Natural killer cell treated with Interleukin-12 subunit alpha and Interleukin-12 subunit beta and Interleukin-15 and Interleukin-18, amount 100 ng/mL, for 72 hours (primary cell): ENCODE measurements around the gene APPBP2. TPM values are rescaled to one million over a fixed set of nuclear protein-coding genes. Genes with fewer than 3 reads are reported as not detected.
"Not testable (repeated sequence)": the region's sequence is repeated elsewhere in the genome, so short reads cannot be mapped to it uniquely, and the experiment has no call there.

Experiments
- ATAC-seq, 2 donors: fragments of 150-1000 bp; cut with Tn5 transposase in 1 of 2; sonication (Bioruptor Pico), chemical (Tn5 transposase) in 1 of 2; 2 replicates each; pipeline ENCODE4 v1.10.0; 2021
- DNase-seq: peaks from one replicate; pipeline ENCODE4 v3.0.0; 2022; ENCODE audit warnings: low spot score
- H3K27ac Mint-ChIP-seq, 2 donors: 1 replicate in 1 of 2; 2 replicates in 1 of 2; pipeline ENCODE4 v1.8.0; 2022; ENCODE audit warnings: mixed read lengths in 2 of 2, mild to moderate bottlenecking in 1 of 2, moderate library complexity in 1 of 2
- H3K27me3 Mint-ChIP-seq, 2 donors: 1 replicate in 1 of 2; 2 replicates in 1 of 2; pipeline ENCODE4 v1.8.0; 2022; ENCODE audit warnings: mixed read lengths in 2 of 2
- H3K36me3 Mint-ChIP-seq: one replicate; pipeline ENCODE4 v1.8.0; 2022; ENCODE audit warnings: mixed read lengths
- H3K4me1 Mint-ChIP-seq, 2 donors: 1 replicate in 1 of 2; 2 replicates in 1 of 2; pipeline ENCODE4 v1.8.0; 2022; ENCODE audit warnings: low read depth in 2 of 2, mixed read lengths in 2 of 2, mild to moderate bottlenecking in 1 of 2
- H3K4me3 Mint-ChIP-seq: one replicate; pipeline ENCODE4 v1.8.0; 2022; ENCODE audit warnings: mixed read lengths
- H3K9me3 Mint-ChIP-seq: 2 replicates; pipeline ENCODE4 v1.8.0; 2022; ENCODE audit warnings: mixed read lengths
- total RNA-seq, 2 donors: library from RNA; stranded (reverse); gene quantifications; one replicate each; pipeline ENCODE4 v1.2.3, GENCODE V29; 2022

APPBP2 gene
- total RNA-seq, 2 donors from 2014 or later = 24.0 to 29.4 TPM

DNA sequence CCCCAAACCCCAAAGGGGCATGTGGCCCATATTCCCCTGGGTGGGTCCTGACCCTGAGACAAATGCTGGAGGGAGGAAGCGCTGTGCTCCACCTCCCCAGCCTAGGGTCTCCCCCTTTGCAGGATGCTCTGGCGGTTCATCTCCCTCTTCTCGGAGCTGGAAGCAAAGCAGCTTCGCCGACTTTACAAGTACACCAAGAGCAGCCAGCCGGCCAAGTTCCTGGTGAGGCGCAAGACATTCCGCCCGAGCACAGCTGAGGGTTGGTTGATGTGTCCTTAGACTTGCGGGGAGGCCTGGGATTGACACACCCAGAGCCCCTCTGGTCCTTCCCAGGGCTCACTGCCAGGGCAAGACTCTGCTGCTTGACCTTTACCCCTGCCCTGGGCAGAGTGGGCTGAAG lies 99.4 kb downstream of the APPBP2 start:
- no peaks in the 10 kb centered on the region for H3K9me3 Mint-ChIP-seq
- ATAC-seq (no peak), DNase-seq (no peak)
- H3K27me3 Mint-ChIP-seq = peaks cover 7 to 8% of the 10 kb centered on the region in 2 donors
- no peak overlapping the region for H3K27ac Mint-ChIP-seq
- H3K36me3 Mint-ChIP-seq = no peaks in the 10 kb centered on the region
- peaks cover 0 to 3% of the 10 kb centered on the region in 2 donors for H3K4me1 Mint-ChIP-seq
- no peak overlapping the region for H3K4me3 Mint-ChIP-seq

DNA sequence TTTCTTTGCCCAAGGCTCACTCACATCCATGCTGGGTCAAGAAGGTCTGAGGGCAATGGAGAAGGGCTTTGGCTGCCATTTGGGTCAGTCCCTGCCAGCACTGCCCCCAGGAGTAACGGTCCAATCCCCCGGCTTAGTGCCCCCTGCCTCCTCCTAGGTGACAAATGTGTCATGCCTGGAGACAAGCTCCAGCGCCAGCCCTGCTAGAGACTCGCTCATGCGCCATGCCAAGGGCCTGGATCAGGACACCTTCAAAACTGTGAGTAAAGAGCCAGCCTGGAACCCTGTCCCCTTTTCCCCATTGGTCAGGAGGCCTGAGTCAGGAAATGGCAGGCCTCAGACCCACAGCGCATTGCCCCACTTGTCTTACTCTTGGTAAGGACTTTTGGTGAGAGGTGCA lies 100.4 kb downstream of the APPBP2 start:
- no peaks in the 10 kb centered on the region for H3K36me3 Mint-ChIP-seq
- H3K27me3 Mint-ChIP-seq = peaks cover 7 to 8% of the 10 kb centered on the region in 2 donors
- DNase-seq (no peak), ATAC-seq (no peak)
- peaks cover 6 to 7% of the 10 kb centered on the region in 2 donors for H3K4me1 Mint-ChIP-seq
- H3K27ac Mint-ChIP-seq = no peak overlapping the region
- no peak overlapping the region for H3K4me3 Mint-ChIP-seq
- H3K9me3 Mint-ChIP-seq = no peaks in the 10 kb centered on the region

DNA sequence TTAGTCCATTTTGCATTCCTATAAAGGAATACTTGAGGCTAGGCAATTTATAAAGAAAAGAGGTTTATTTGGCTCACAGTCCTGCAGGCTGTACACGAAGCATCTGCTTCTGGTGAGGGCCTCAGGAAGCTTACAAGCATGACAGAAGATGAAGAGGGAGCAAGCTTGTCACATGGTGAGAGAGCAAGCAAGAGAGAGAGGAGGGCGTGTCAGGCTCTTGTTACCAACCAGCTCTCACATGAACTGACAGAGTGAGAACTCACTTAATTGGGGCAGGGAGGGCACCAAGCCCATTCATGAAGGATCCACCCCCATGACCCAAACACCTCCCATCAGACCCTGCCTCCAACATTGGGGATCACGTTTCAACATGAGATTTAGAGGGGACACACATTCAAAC lies 102.2 kb downstream of the APPBP2 start:
- H3K27me3 Mint-ChIP-seq = peaks cover 0 to 3% of the 10 kb centered on the region in 2 donors
- no peaks in the 10 kb centered on the region for H3K36me3 Mint-ChIP-seq
- H3K4me3 Mint-ChIP-seq = no peak overlapping the region
- H3K4me1 Mint-ChIP-seq = peaks cover 6 to 11% of the 10 kb centered on the region in 2 donors
- H3K27ac Mint-ChIP-seq = no peak overlapping the region
- ATAC-seq (no peak), DNase-seq (no peak)
- no peaks in the 10 kb centered on the region for H3K9me3 Mint-ChIP-seq

DNA sequence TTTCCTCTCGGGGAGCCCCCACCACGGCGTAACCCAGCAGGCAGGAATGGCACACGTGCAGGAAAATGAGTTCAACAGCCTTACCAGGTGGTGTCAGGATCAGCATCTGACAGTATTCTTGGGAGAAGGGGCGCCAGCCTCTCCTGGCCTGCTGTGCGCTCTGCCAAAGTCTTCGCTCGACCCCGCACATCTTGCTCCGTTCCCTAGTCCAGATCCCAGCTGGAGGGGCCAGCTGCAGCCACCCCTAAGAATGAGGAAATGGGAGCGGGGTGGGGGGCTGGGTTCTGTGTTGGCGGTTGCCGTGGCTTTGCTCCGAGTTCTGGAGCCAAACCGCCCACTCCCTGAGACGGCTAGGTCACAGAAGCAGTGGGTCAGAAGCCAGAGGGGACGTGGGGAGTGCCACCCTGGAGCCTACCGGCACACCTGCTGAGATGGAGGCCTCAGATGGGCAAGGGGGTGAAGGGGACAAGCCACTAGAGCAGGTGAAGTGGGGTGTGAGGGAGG lies 103.8 kb downstream of the APPBP2 start, which contains the start of gene CHCT1:
Gene CHCT1, plus strand, starts transcription at position 328 of the 504 bp plus-strand sequence. Its CDS starts 104 bp downstream, at position 432.
- Mint-ChIP-seq H3K4me3 (peak within 1 kb of the TSS; percentile 69), H3K36me3 (no peaks in the 10 kb centered on the region), H3K27ac (peak within 1 kb of the TSS; percentile 51 to 82), H3K27me3 (peaks cover 0 to 2% of the 10 kb centered on the region in 2 donors), H3K4me1 (peaks cover 6 to 11% of the 10 kb centered on the region in 2 donors), H3K9me3 (no peaks in the 10 kb centered on the region)
- DNase-seq (no peak), ATAC-seq (no peak)

DNA sequence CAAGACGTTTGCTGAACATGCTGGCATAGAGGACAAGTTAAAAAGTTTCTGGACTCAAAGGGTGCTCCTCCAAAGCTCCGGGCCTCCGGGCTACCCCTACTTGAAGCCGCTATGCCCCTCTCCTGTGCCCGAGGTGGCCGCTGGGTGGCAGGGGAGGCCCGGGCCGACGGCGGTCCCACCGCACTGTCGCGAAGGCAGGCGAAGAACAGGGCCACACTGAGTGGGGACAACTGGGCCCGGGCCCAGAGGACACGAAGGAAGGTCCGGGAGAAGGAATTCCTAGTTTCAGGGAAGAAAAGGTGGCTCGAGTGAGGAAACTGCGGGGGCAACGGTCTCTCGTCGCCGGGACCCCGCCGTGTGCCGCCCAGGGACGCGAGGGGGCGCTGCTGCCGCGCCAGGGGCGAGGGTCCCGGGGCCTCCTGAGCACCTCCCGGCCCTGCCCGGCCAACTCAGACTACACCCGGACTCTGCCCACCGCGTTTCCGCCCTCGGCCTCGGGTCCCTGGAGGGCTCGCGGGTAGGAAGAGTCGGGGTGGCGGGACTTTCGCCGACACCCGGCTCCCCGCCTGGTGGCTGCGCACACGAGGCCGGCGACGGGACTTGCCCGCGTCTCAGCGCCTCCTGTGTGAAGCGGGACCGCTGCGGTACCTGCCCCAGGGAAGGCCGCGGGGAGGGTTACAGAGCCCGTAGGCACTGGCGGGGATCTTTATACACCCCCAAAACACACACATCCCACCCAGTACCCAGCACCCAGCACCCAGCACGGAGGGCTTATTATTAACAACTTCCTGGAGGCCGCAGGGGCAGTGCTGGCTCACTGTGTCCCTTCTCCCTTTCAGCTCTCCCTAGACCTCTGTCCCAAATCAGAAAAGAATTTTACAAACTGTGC lies 104.5 kb downstream of the APPBP2 start:
- H3K27ac Mint-ChIP-seq = peak overlapping the region; percentile 51 to 82
- H3K36me3 Mint-ChIP-seq = no peaks in the 10 kb centered on the region
- H3K4me1 Mint-ChIP-seq = peaks cover 6 to 11% of the 10 kb centered on the region in 2 donors
- peaks cover 0 to 7% of the 10 kb centered on the region in 2 donors for H3K27me3 Mint-ChIP-seq
- no peaks in the 10 kb centered on the region for H3K9me3 Mint-ChIP-seq
- DNase-seq (peak; percentile 81), ATAC-seq (peak; percentile 94 to 96)
- peak overlapping the region; percentile 69 for H3K4me3 Mint-ChIP-seq

DNA sequence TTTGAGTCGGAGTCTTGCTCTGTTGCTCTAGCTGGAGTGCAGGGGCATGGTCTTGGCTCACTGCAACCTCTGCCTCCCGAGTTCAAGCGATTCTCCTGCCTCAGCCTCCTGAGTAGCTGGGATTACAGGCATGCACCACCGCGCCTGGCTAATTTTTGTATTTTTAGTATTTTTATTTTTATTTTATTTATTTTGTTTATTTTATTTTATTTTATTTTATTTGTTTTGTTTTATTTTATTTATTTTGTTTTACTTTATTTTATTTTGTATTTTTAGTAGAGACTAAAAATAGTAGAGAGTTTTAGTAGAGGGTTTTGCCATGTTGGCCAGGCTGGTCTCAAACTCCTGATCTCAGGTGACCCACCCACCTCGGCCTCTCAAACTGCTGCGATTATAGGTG lies 106.2 kb downstream of the APPBP2 start:
- not testable (repeated sequence) for H3K4me3 Mint-ChIP-seq, H3K36me3 Mint-ChIP-seq, H3K27me3 Mint-ChIP-seq, H3K9me3 Mint-ChIP-seq, DNase-seq, ATAC-seq, H3K27ac Mint-ChIP-seq
- peaks cover 6 to 11% of the 10 kb centered on the region in 2 donors for H3K4me1 Mint-ChIP-seq

DNA sequence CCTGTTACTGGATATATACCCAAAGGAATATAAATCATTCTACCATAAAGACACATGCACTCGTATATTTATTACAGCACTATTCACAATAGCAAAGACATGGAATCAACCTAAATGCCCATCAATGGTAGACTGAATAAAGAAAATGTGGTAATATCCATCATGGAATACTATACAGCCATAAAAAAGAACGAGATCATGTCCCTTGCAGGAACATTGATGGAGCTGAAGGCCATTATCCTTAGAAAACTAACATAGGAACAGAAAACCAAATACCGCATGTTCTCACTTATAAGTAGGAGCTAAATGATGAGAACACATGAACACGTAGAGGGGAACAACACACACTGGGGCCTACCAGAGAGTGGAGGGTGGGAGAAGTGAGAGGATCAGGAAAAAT lies 107.0 kb downstream of the APPBP2 start:
- not testable (repeated sequence) for H3K27me3 Mint-ChIP-seq, DNase-seq, H3K4me3 Mint-ChIP-seq, ATAC-seq, H3K27ac Mint-ChIP-seq, H3K36me3 Mint-ChIP-seq, H3K9me3 Mint-ChIP-seq
- H3K4me1 Mint-ChIP-seq = peaks cover 6 to 11% of the 10 kb centered on the region in 2 donors

DNA sequence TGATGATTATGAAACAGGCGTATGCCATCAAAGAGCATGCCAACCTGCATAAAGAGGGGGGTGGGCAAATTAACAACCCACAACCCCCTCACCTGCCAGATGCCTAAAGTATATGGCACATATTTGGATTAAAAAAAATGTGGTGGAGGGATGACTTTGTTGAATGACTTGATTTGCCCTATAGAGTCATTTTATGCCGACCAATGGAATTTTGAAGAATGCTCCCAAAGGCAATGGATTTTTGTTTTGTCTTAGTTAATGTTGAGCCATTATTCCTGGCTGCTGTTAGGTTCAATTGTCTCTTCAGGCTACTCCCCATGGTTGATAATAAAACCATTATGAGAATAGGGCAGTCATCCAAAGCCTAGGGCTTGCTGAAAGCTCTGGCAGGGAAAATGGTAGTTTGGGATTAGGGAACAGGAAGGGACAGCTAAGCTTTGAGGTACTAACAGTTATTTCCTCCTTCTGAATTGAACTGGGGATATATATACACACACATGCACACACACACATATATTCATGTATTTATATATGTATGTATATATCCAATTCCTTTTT lies 109.6 kb downstream of the APPBP2 start:
- no peak overlapping the region for H3K27ac Mint-ChIP-seq
- H3K4me3 Mint-ChIP-seq = no peak overlapping the region
- peaks cover 6 to 8% of the 10 kb centered on the region in 2 donors for H3K4me1 Mint-ChIP-seq
- H3K36me3 Mint-ChIP-seq = no peaks in the 10 kb centered on the region
- H3K9me3 Mint-ChIP-seq = no peaks in the 10 kb centered on the region
- DNase-seq (no peak), ATAC-seq (no peak)
- peaks cover 0 to 7% of the 10 kb centered on the region in 2 donors for H3K27me3 Mint-ChIP-seq

DNA sequence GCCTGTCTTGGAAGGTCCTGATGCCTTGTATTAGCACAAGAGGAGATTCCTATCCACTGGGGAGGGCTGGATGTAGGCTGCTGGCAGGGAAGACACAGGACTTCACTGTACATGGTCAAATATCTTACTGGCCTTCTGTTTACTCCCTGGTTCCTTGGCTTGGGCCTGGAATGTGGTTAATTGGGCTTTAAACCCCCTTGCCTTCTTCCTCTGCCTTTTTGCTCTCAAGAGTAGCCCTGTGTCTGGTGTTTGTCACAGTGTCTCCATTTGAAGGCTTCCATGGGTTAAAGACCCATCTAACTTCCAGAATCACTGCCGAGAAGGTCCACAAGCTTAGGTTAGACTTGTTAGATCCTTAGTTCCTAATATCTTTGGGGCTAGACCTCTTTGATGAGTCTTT lies 110.9 kb downstream of the APPBP2 start:
- Mint-ChIP-seq H3K4me1 (peaks cover 0 to 4% of the 10 kb centered on the region in 2 donors), H3K36me3 (no peaks in the 10 kb centered on the region), H3K9me3 (no peaks in the 10 kb centered on the region), H3K27ac (no peak overlapping the region), H3K27me3 (peaks cover 0 to 7% of the 10 kb centered on the region in 2 donors), H3K4me3 (no peak overlapping the region)
- ATAC-seq (no peak), DNase-seq (no peak)

DNA sequence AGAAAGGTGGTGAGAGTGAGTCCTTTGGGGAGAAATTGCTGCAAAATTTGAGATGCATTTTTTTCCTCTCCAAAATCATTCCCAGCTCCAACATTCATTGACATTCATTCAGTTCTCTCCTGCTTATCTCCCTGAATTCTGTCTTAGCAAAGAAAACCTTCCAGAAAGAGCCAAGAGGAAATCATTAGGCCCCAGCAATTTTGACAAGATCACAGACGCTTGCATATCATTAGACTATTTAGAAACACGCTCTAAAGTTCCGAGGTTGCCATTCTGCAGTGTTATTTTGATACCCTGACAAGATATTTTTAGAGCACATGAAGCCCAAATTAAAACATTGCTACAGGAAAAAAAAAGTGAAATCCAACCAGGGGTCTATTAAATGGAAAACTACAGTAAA lies 113.3 kb downstream of the APPBP2 start:
- Mint-ChIP-seq H3K27ac (no peak overlapping the region), H3K4me3 (no peak overlapping the region), H3K36me3 (no peaks in the 10 kb centered on the region), H3K9me3 (no peaks in the 10 kb centered on the region), H3K27me3 (peaks cover 0 to 7% of the 10 kb centered on the region in 2 donors), H3K4me1 (no peaks in the 10 kb centered on the region)
- DNase-seq (no peak), ATAC-seq (no peak)

DNA sequence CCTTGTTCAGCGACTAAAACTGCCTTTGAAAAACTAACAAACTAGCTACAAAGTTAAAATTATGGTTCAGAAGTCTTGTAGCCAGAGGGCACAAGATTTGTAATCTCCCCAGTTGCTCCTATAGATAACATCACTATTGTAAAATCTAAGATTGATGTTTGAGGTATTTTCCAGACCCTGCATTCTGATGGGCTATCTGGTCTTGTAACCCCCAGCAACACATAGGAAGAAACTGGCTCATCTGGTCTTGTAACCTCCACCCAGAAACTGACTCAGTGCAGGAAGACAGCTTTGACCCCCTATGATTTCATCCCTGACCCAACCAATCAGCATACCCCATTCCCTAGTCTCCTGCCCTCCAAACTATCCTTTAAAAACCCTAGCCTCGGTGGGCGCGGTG lies 116.0 kb downstream of the APPBP2 start:
- no peaks in the 10 kb centered on the region for H3K9me3 Mint-ChIP-seq
- DNase-seq (no peak), ATAC-seq (no peak)
- H3K4me3 Mint-ChIP-seq = no peak overlapping the region
- no peaks in the 10 kb centered on the region for H3K4me1 Mint-ChIP-seq
- peaks cover 2 to 9% of the 10 kb centered on the region in 2 donors for H3K27me3 Mint-ChIP-seq
- H3K36me3 Mint-ChIP-seq = no peaks in the 10 kb centered on the region
- no peak overlapping the region for H3K27ac Mint-ChIP-seq

DNA sequence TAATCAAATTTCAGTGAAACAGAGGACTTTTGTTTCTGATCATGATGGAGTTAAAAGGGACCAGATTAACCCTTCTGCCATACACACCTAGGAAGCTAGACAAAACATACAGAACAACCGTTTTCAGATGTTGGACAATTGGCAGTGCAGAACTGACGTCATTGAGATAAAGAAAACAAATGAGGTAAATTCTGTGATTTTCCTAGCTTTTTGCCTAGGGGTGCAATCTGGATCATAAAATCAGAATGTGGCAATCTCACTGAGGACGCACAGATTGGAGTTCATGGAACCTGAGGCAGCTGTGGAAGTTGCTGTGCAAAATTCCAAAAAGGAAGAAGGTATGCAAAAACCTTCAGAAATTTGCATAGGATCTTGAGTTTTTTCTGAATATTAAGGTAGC lies 119.2 kb downstream of the APPBP2 start:
- H3K4me1 Mint-ChIP-seq = no peaks in the 10 kb centered on the region

DNA sequence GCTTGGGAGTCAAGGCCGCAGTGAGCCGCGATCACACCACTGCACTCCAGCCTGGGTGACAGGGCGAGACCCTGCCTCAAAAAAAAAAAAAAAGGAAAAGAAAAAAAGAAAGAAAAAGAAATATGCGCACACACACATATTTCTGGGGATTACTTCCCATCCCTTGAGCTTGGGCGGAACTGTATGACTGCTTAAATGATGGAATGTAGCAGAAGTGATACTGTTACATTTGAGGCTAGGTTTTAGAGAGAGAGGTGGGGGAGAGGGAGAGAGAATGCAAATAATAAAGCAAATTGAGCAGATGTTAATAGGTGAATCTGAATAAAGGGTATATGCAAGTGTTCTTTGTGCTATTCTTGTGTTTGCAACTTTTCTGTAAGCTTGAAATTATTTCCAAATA lies 122.1 kb downstream of the APPBP2 start:
- ATAC-seq = no peak
- Mint-ChIP-seq H3K27ac (peak overlapping the region in 1 of 2 donors; percentile 12), H3K4me1 (no peaks in the 10 kb centered on the region), H3K27me3 (peaks cover 2 to 9% of the 10 kb centered on the region in 2 donors), H3K9me3 (no peaks in the 10 kb centered on the region), H3K36me3 (no peaks in the 10 kb centered on the region), H3K4me3 (no peak overlapping the region)
- no peak for DNase-seq

More for the DNA sequence above, 119.2 kb downstream of the APPBP2 start:
- H3K27me3 Mint-ChIP-seq = peaks cover 2 to 9% of the 10 kb centered on the region in 2 donors
- H3K27ac Mint-ChIP-seq = no peak overlapping the region
- H3K9me3 Mint-ChIP-seq = no peaks in the 10 kb centered on the region
- no peak for DNase-seq
- no peak for ATAC-seq
- no peak overlapping the region for H3K4me3 Mint-ChIP-seq
- no peaks in the 10 kb centered on the region for H3K36me3 Mint-ChIP-seq

DNA sequence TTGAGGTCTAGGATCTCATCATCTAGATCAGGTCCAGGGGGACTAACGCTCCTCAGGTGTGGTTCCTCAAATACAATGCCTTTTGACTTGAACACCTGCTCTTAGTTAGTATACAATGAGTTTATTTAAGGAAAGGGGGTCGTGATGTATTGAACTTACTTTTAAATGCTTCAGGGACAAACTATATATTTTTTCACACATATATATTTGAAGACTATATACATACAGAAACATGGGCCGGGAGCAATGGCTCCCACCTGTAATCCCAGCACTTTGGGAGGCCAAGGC lies 122.6 kb downstream of the APPBP2 start:
- H3K9me3 Mint-ChIP-seq = no peaks in the 10 kb centered on the region
- H3K27ac Mint-ChIP-seq = peak overlapping the region in 1 of 2 donors; percentile 12
- DNase-seq = no peak
- H3K4me1 Mint-ChIP-seq = peaks cover 1 to 2% of the 10 kb centered on the region in 2 donors
- H3K27me3 Mint-ChIP-seq = peaks cover 2 to 9% of the 10 kb centered on the region in 2 donors
- ATAC-seq = no peak
- no peaks in the 10 kb centered on the region for H3K36me3 Mint-ChIP-seq
- H3K4me3 Mint-ChIP-seq = no peak overlapping the region
